ENCODE results near the gene PRRT1.
A peak's percentile ranks its signal among the peaks of the same experiment; 100 is the strongest.
"Not testable (repeated sequence)": the region's sequence is repeated elsewhere in the genome, so short reads cannot be mapped to it uniquely, and the experiment has no call there.

Gene PRRT1

GRCh38 chr6:32151863-32152768 lies at the start of gene PRRT1:
Gene PRRT1, minus strand, starts transcription at chr6:32151939. Its CDS starts 112 bp downstream, at chr6:32151827.
- peak; percentile 39 for DNase-seq

GRCh38 chr6:32200711-32201475 lies 49.2 kb upstream of the PRRT1 start:
- DNase-seq = no peak

DNA sequence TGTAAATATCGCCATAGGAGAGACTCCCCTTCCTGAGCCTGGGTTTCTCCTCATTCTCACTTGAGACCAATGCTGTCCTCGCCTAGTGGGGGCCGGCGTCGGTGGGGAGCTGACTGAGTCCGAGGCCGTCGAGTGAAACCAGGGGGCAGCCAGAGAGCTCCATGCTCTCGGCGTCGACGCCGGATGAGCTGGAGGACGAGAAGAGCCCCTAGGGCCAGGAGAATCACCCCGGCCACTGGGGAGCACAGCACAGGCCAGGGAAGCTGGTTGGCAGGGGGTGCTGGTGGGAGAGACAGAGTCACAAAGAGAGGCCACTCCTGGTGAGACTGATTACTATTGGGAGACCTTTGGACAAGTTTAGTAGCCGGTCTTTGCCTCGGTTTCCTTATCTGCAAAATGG lies 47.1 kb upstream of the PRRT1 start:
- DNase-seq = no peak

- DNase-seq = no peak
These were observed 46.6 kb upstream of the PRRT1 start for GRCh38 chr6:32198345-32198696.

DNA sequence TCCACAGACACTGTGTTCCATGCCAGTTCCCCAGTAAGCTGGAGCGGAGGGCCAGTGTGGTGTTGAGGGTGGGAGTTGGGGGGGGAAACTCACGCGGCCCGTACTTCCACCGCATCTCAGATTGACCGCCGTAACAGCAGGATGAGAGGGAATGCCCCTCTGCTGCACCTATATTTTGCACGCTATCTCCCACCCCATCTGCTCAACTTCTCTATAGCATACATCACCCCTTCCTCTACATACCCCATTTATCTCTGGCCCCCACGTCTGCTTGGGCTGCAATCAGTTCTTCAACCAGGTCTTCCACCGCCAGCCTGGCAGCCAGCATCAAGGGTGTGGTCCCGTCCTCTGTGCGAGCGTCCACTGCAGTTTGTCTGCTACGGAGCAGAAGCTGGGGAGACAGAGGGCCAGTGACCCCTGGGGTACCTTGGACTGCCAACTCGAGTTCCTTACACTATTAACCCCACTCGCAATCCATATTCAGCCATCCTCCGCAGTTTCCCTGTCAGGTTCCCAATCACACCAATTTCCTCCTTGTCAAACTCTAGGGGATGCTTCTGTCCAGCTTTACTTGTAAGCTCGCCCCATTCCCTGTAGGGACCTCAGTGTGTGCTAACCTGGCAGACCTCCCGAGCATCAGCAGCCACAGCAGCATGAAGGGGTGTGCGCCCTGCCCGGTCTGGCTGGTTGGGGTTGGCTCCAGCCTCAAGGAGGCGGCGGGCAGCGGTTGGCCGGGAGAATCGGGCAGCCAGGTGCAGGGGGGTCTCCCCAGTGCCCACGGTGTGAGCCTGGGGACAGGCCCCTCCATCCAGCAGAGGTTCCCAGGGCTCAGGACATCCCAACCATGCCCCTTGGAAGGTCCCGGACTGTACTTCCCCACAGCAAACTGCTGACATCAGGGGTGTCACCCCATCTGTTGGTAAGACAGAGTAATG lies 45.2 kb upstream of the PRRT1 start:
- DNase-seq = peak; percentile 78

DNA sequence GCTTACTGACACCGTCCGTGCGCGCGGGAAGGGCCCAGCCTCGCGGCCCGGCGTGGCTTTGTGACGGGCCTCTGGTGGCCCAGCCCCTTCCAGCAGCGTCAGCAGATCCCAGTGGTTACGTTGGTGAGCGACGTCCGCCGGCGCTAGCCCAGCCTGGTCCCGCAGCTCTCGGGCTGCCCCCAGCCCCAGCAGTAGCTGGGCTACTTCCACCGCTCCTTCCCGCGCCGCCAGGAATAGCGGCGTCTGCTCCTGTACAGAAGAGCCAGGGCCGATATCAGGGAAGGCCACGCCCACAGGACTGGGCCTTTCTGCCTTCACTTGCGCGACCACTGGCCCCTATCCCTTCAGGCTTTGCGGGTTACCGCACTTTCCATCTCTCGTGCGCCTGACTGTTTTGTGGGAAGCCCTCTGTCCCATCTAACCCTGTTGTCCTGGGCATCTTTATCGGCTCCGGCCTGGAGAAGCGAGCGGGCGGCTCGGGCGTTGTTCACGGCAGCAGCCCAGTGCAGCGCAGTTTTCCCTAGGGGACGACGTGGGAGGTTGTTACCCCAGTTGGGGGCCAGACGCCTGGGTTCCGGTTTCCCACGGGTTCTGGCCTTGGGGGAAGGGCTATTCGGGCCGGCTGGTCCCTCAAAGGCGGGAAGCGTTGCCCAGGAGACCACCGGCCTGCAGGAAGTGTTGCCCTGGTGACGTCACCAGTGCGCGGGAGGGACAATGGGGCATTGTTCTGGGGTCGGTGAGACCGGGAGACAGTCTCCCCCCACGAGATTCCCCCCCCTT lies 44.4 kb upstream of the PRRT1 start:
- peak; percentile 97 for DNase-seq

- DNase-seq = peak; percentile 100
These were observed 43.8 kb upstream of the PRRT1 start for GRCh38 chr6:32195652-32195901.

DNA sequence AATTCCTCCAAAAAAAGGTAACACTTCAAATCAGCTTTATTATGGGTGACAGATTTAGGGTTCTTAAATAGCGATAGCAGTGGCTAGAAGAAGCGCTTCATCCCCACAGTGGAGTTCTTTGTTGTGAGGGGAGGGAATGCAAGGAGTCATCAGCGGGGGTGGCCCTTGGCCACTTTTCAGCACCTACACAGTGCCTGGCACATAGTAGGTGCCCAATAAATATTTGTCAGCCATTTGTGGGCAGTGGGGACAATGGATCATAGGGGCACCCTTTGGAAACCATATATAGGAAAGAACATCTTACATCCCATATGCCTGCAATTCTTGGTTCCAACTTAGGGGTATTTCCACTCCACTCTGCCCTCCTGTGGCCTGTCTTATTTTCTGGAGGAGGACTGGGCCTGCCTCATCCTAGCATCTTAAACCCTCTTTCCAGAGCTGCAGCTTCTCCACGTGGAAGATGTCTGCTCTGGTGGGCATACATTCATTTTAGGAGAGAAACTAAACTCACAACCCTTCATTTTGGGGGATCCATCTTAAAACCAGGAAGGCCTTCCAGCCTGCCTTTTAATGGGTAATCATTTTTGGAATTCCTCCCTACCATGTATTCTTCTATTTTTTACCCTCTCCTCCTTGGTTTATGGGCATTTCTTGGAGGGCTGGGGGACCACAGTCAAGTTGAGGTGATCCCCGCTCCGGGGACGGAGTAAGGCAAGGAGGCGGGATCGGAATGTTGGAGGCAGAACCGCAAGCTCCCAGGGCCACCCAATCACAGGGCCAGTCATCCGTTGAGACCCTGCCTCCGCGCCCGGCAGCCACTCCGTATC lies 43.3 kb upstream of the PRRT1 start:
- DNase-seq = no peak

- no peak for DNase-seq
These were observed 42.6 kb upstream of the PRRT1 start for GRCh38 chr6:32194388-32194787.

- not testable (repeated sequence) for DNase-seq
These were observed 41.4 kb upstream of the PRRT1 start for GRCh38 chr6:32193096-32193495.

GRCh38 chr6:32192608-32193039 lies 40.9 kb upstream of the PRRT1 start, which contains the start of gene GPSM3:
Gene GPSM3, minus strand, starts transcription at chr6:32192643. Its CDS starts 130 bp downstream, at chr6:32192513.
- DNase-seq = no peak

DNA sequence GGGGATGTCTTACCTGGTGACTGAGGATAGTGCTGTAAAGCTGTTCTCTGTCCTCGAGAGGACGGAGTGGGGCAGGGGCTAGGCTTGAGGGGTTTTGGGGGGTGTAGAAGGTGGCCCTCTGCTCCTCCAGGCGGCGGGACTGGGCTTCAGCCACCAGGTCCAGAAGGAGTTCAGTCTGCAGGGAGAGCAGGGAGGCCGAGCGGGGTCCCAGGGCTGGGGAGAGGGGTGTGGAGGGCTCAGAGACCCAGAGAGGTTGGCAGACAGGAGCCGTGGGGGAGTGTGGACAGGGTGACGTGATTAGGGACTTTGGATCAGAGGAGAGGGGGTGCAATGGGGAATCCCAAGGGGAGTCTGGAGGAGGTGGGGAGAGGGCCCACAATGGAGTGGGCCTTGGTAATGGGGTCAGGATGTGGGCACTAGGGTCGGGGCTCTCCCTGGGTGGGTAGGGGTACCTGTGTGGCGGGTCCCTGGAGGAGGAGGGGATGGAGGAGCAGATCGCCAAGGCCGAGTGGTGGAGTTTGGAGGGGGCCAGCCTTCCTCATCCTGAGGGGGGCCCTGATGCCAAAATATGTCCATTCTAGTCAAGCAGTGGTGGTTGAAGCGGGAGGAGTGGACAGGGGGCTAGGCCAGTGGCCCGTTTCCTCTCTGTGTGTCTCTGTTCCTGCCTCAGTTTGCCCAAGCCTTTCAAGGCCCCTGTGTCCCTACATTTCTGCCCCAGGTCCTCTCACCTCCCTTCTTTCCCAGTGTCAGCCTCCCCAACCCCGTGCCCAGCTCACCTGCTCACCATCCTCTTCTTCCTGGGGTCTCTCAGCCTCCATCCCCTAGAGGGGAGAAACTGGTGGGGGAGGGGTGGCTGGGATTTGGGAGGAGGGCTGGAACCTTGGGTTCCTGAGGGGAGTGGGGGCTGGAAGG lies 40.2 kb upstream of the PRRT1 start:
- DNase-seq = no peak

- no peak for DNase-seq
These were observed 39.4 kb upstream of the PRRT1 start for GRCh38 chr6:32190911-32191677.

- peak; percentile 98 for DNase-seq
These were observed 38.5 kb upstream of the PRRT1 start, which contains the start of gene PBX2 for GRCh38 chr6:32190054-32190851. Gene PBX2, minus strand, starts transcription at chr6:32190202. Its CDS starts 287 bp downstream, at chr6:32189915.

- DNase-seq = no peak
These were observed 38.0 kb upstream of the PRRT1 start for GRCh38 chr6:32189742-32190053.

DNA sequence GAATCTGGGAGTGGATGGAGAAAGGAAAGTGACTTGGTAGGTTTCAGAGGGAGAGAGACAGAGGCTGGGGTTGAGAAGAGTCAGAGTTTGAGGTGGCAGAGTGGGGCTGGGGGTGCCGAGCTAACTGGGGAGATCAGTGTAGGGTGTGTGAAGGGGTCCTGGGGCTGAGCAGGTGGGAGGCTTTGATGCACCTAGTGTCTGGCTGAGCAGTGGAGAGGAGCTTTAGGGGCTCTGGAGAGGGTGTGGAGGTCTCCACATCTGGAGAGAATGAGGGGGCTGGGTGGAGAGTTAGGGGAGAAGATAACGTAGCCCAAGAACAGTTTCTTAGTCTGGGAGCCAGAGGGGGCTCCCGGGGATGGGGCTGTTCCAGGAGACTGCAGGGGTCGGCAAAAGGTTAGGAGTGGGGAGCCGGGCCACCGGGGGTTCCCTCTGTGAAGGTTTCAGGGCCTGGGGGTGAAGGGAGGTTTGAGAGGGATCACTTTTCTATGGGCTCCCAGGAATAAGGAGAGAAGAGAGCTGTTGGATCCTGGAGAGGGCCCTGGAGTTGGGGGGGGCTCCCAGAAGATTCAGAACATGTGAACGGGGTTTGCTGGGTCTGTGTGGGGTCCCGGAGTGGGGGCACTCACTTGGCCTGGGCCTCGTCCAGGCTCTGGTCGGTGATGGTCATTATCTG lies 37.5 kb upstream of the PRRT1 start:
- peak; percentile 47 for DNase-seq

- DNase-seq = peak; percentile 60
These were observed 36.8 kb upstream of the PRRT1 start for GRCh38 chr6:32188381-32189068.

Data from eye (tissue), 1 donor.